ENCODE data around the gene ZNF148.

ZNF148 gene

DNA sequence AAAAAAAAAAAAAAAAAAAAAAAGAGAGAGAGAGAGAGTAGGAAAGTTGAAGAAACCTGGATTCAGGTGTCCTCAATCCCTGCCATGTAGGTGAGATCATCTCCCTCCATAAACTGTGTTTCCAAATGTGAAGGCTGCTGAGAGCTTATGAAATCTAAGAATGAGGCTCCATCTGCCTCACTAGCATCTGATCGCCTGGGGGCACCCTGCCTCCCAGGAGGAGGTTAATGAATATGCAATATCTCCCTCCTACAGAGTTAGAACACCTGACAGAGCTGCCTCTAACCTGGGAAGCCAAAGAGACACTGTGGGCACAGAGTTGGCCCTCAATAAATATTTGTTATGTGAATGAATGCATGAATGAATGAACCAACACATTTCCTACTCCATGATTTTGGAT, 23.8 kb upstream of the ZNF148 start:
- TF ChIP-seq FOXP2 (optimal IDR thresholded peaks at IDR 0.05; ENCODE audit: borderline replicate concordance, extremely low read depth, extremely low read length, insufficient read depth) (no peak), POLR2AphosphoS5 (IDR thresholded peaks at IDR 0.05; ENCODE audit: low read depth, low read length) (no peak), SIN3A (IDR thresholded peaks at IDR 0.05; ENCODE audit: borderline replicate concordance, insufficient read depth, low read length) (no peak), TAF1 (IDR thresholded peaks at IDR 0.05; ENCODE audit: borderline replicate concordance, insufficient read depth, low read length) (no peak)
- TF ChIP-seq, protein P1, sequence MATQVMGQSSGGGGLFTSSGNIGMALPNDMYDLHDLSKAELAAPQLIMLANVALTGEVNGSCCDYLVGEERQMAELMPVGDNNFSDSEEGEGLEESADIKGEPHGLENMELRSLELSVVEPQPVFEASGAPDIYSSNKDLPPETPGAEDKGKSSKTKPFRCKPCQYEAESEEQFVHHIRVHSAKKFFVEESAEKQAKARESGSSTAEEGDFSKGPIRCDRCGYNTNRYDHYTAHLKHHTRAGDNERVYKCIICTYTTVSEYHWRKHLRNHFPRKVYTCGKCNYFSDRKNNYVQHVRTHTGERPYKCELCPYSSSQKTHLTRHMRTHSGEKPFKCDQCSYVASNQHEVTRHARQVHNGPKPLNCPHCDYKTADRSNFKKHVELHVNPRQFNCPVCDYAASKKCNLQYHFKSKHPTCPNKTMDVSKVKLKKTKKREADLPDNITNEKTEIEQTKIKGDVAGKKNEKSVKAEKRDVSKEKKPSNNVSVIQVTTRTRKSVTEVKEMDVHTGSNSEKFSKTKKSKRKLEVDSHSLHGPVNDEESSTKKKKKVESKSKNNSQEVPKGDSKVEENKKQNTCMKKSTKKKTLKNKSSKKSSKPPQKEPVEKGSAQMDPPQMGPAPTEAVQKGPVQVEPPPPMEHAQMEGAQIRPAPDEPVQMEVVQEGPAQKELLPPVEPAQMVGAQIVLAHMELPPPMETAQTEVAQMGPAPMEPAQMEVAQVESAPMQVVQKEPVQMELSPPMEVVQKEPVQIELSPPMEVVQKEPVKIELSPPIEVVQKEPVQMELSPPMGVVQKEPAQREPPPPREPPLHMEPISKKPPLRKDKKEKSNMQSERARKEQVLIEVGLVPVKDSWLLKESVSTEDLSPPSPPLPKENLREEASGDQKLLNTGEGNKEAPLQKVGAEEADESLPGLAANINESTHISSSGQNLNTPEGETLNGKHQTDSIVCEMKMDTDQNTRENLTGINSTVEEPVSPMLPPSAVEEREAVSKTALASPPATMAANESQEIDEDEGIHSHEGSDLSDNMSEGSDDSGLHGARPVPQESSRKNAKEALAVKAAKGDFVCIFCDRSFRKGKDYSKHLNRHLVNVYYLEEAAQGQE (IDR thresholded peaks at IDR 0.05; ENCODE audit: insufficient read depth in 1 of 2, low read depth in 2 of 2, low read length in 2 of 2) = no peak

DNA sequence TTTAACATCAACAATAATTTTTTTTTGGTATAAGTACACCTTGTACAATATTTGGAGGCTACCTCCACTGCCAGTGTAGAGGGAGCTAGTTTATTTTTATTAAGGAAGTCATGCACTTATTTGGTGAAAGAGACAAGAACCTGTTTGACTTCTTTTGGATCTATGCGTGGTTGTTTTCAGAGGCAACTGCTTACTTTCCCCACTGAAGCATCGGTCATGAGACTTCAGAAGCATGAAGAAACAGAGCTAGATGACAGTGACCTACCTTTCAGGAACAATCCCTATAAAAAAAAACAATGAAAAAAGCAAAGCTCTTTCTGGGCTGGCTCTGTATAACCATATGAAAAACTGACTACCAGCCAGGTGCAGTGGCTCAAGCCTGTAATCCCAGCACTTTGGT, 20.0 kb upstream of the ZNF148 start:
- TF ChIP-seq TAF1 (IDR thresholded peaks at IDR 0.05; ENCODE audit: borderline replicate concordance, insufficient read depth, low read length) (no peak), POLR2AphosphoS5 (IDR thresholded peaks at IDR 0.05; ENCODE audit: low read depth, low read length) (no peak)
- TF ChIP-seq, protein P1 (IDR thresholded peaks at IDR 0.05; ENCODE audit: insufficient read depth in 1 of 2, low read depth in 2 of 2, low read length in 2 of 2) = no peak

DNA sequence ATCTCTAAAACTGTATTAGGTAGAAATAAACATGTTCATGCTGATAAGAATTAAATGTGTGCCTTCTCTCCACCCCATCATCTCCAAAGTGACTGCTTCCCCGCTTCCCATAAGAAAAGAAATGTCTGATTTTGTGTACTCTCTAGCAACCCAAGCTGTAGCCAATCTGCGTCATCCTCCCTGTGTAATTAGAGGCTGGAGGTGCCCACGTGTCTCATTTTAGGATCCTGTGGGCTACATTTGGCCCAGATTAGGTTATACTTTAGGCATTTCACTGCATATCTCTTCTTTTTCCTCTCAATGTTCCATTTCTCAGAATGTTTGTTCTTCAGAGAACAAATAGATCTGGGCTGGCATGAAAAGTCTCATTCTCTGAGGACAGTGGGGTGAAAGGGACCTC, 19.3 kb upstream of the ZNF148 start:
- TF ChIP-seq, protein P1 (IDR thresholded peaks at IDR 0.05; ENCODE audit: insufficient read depth in 1 of 2, low read depth in 2 of 2, low read length in 2 of 2) = no peak
- no peak for TF ChIP-seq POLR2AphosphoS5 (IDR thresholded peaks at IDR 0.05; ENCODE audit: low read depth, low read length)
- no peak for TF ChIP-seq TAF1 (IDR thresholded peaks at IDR 0.05; ENCODE audit: borderline replicate concordance, insufficient read depth, low read length)
- TF ChIP-seq SIN3A (IDR thresholded peaks at IDR 0.05; ENCODE audit: borderline replicate concordance, insufficient read depth, low read length) = no peak
- TF ChIP-seq FOXP2 (optimal IDR thresholded peaks at IDR 0.05; ENCODE audit: borderline replicate concordance, extremely low read depth, extremely low read length, insufficient read depth) = no peak

DNA sequence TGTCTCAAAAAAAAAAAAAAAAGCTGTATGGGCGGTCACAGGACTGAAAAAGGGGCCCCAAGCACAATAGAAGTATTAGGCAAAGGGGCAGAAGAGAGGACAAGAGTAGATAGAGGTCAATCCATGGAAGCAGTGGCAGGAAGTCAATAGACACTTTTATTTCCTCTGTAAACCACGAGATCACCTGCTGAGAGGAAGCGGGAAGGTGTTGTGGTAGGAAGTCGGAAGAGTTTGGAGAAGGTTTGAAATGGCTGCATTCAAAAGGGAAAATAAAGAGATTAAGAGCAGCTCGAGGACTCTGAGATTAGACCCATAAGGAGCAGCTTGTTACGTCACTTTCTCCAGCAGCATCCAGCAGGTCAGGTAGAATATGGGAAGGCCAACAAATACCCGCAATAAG, 14.2 kb upstream of the ZNF148 start:
- TF ChIP-seq POLR2AphosphoS5 (IDR thresholded peaks at IDR 0.05; ENCODE audit: low read depth, low read length) (no peak), SIN3A (IDR thresholded peaks at IDR 0.05; ENCODE audit: borderline replicate concordance, insufficient read depth, low read length) (no peak), FOXP2 (optimal IDR thresholded peaks at IDR 0.05; ENCODE audit: borderline replicate concordance, extremely low read depth, extremely low read length, insufficient read depth) (no peak), TAF1 (IDR thresholded peaks at IDR 0.05; ENCODE audit: borderline replicate concordance, insufficient read depth, low read length) (no peak)
- TF ChIP-seq, protein P1 (IDR thresholded peaks at IDR 0.05; ENCODE audit: insufficient read depth in 1 of 2, low read depth in 2 of 2, low read length in 2 of 2) = no peak

DNA sequence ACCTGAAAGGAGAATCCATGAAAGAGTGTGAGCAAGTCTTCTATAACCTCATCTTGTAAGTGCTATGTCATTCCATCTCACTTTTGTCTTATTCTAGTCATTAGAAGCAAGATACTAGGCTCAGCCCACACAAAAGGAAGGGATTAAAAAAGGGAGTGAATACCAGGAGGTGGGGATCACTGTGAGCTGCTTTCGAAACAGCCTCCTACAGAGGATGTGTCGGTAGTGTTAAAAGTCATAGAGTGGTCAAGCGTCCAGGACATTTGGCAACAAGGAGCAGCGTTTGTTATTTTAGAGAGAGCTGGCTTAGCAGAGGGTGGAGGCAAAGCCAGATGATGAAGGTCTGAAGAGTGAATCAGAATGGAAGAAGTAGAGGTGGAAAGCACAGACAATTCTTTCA, 11.7 kb upstream of the ZNF148 start:
- TF ChIP-seq TAF1 (IDR thresholded peaks at IDR 0.05; ENCODE audit: borderline replicate concordance, insufficient read depth, low read length) = no peak
- no peak for TF ChIP-seq FOXP2 (optimal IDR thresholded peaks at IDR 0.05; ENCODE audit: borderline replicate concordance, extremely low read depth, extremely low read length, insufficient read depth)
- TF ChIP-seq POLR2AphosphoS5 (IDR thresholded peaks at IDR 0.05; ENCODE audit: low read depth, low read length) = no peak
- TF ChIP-seq, protein P1 (IDR thresholded peaks at IDR 0.05; ENCODE audit: insufficient read depth in 1 of 2, low read depth in 2 of 2, low read length in 2 of 2) = no peak
- TF ChIP-seq SIN3A (IDR thresholded peaks at IDR 0.05; ENCODE audit: borderline replicate concordance, insufficient read depth, low read length) = no peak
